ENCODE measurements around the gene CNTN4. TPM values are rescaled to one million over a fixed set of nuclear protein-coding genes. Genes with fewer than 3 reads are reported as not detected.

The CNTN4 gene
- total and polyA plus RNA-seq, 9 donors, result 0.35 to 16.7 (median 3.0) TPM

GRCh38 chr3:2262204-2262603 lies 163.5 kb downstream of the CNTN4 start:
- DNase-seq, result no peak
- WGBS, 3 donors, result 56 to 67% (median 61%) methylated on average over 4 of the region's 4 CpGs
- H3K36me3 ChIP-seq, result no peaks in the 10 kb centered on the region
- no peaks in the 10 kb centered on the region for H3K4me1 ChIP-seq (ENCODE audit: insufficient read depth)
- H3K9me3 ChIP-seq, result no peaks in the 10 kb centered on the region
- intact Hi-C loops (cut with DNase I), result no loop called here
- H3K27me3 ChIP-seq, result no peaks in the 10 kb centered on the region
- TF ChIP-seq CTCF (IDR thresholded peaks at IDR 0.05), result no peak
- no peak for TF ChIP-seq POLR2A (IDR thresholded peaks at IDR 0.05)
- TF ChIP-seq EP300 (IDR thresholded peaks at IDR 0.05), result no peak
- no peak overlapping the region for H3K27ac ChIP-seq
- no peak overlapping the region for H3K4me3 ChIP-seq

GRCh38 chr3:2266606-2267005 lies 167.9 kb downstream of the CNTN4 start:
- intact Hi-C loops (cut with DNase I), result no loop called here
- H3K27me3 ChIP-seq, result no peaks in the 10 kb centered on the region
- H3K4me3 ChIP-seq, result no peak overlapping the region
- no peak for DNase-seq
- no peaks in the 10 kb centered on the region for H3K36me3 ChIP-seq
- TF ChIP-seq POLR2A (IDR thresholded peaks at IDR 0.05) (no peak), EP300 (IDR thresholded peaks at IDR 0.05) (no peak), CTCF (IDR thresholded peaks at IDR 0.05) (no peak)
- H3K27ac ChIP-seq, result no peak overlapping the region
- WGBS, 3 donors, result 81 to 83% (median 81%) methylated on average over 1 of the region's 1 CpG
- H3K4me1 ChIP-seq (ENCODE audit: insufficient read depth), result no peaks in the 10 kb centered on the region
- no peaks in the 10 kb centered on the region for H3K9me3 ChIP-seq

GRCh38 chr3:2268779-2269178 lies 170.1 kb downstream of the CNTN4 start:
- H3K9me3 ChIP-seq, result no peaks in the 10 kb centered on the region
- H3K4me3 ChIP-seq, result no peak overlapping the region
- no peaks in the 10 kb centered on the region for H3K27me3 ChIP-seq
- WGBS, 3 donors, result 66 to 76% (median 67%) methylated on average over 3 of the region's 3 CpGs
- no peak for TF ChIP-seq POLR2A (IDR thresholded peaks at IDR 0.05)
- no peak for TF ChIP-seq EP300 (IDR thresholded peaks at IDR 0.05)
- no peak for TF ChIP-seq CTCF (IDR thresholded peaks at IDR 0.05)
- no peak for DNase-seq
- H3K36me3 ChIP-seq, result no peaks in the 10 kb centered on the region
- intact Hi-C loops (cut with DNase I), result no loop called here
- no peaks in the 10 kb centered on the region for H3K4me1 ChIP-seq (ENCODE audit: insufficient read depth)
- no peak overlapping the region for H3K27ac ChIP-seq

- 3 to 22% (median 4%) methylated on average over 1 of the region's 1 CpG for WGBS, 3 donors
- no peak for DNase-seq
Observed at GRCh38 chr3:2274526-2274925, 175.9 kb downstream of the CNTN4 start.

More at GRCh38 chr3:2274526-2274925, 175.9 kb downstream of the CNTN4 start:
- no peaks in the 10 kb centered on the region for H3K36me3 ChIP-seq
- H3K27me3 ChIP-seq, result no peaks in the 10 kb centered on the region
- no peak overlapping the region for H3K4me3 ChIP-seq
- TF ChIP-seq EP300 (IDR thresholded peaks at IDR 0.05) (no peak), CTCF (IDR thresholded peaks at IDR 0.05) (no peak), POLR2A (IDR thresholded peaks at IDR 0.05) (no peak)
- no peaks in the 10 kb centered on the region for H3K9me3 ChIP-seq
- intact Hi-C loops (cut with DNase I), result no loop called here
- no peak overlapping the region for H3K27ac ChIP-seq
- no peaks in the 10 kb centered on the region for H3K4me1 ChIP-seq (ENCODE audit: insufficient read depth)

Measured in ovary (tissue), 9 donors.